IPS DF 4.7 (cell line): ENCODE measurements around the gene RCOR2.

ENCODE experiments used
- DNase-seq: peaks from one replicate; pipeline ENCODE4 v3.0.0-alpha.2; 2013; ENCODE audit warnings: low spot score; ENCODE audit errors: extremely low read depth

The RCOR2 gene

GRCh38 chr11:63907808-63908530, 9.0 kb downstream of the RCOR2 start:
- DNase-seq, result no peak

DNA sequence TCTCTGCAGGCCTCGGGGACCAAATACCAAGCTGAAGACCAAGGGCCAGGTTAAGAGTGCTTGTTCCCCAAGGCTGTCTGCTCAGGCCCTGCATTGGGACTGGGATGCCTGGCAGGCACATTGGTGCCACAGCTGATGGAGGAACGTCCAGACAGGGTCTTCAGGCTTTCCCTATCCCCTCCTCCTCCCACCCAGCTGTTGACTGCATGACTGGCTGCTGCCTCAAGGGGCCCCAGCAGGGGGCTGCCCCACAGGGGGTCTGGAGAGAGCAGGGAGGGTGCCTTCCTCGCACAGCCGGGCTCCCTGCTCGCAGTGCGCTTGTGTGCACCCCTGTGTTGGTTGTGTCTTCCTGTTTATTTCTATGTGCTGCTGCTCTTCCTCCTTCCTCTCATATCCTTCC, 9.9 kb downstream of the RCOR2 start:
- DNase-seq, result no peak

DNA sequence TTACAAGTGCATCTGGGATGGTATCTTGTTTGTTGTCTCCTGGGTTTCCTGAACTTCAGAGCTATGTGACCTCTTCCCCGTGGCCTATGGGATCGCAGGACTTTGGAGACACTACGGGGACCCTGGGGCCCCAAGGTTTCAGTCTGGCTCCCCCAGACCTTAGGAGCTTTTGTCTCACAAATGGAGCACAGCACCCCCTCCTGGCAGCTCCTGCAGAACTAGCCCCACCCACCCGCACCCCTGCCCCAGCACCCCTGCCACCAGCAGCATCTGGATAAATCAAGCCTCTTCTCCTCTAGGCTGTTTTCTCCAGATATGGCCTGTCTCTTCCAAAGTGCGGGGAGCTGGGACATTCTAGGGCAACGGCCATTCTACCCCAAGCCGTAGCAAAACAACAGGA, 10.4 kb downstream of the RCOR2 start:
- DNase-seq, result no peak

GRCh38 chr11:63906087-63906486, 10.9 kb downstream of the RCOR2 start:
- no peak for DNase-seq

DNA sequence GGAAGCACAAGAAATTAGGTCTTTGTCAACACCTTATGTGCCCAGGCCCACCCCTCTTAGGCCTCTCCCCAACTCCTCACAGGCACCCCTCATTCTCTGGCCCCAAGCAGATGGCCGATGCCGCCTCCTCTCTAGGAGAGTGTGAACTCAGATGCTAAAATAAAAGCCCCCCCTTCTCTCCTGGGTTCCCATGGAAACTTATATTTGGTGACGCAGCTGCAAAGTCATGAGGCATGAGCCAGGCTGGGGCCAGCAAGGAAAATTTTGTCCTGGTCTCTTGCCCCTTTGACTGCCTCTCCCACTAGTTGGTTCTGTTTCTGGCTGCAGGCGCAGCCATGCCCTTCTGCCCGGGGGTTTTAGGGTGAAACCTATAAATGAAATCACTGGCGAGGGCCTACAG, 11.8 kb downstream of the RCOR2 start:
- DNase-seq, result no peak

- DNase-seq, result no peak
Measured at GRCh38 chr11:63904743-63905142, 12.2 kb downstream of the RCOR2 start.

DNA sequence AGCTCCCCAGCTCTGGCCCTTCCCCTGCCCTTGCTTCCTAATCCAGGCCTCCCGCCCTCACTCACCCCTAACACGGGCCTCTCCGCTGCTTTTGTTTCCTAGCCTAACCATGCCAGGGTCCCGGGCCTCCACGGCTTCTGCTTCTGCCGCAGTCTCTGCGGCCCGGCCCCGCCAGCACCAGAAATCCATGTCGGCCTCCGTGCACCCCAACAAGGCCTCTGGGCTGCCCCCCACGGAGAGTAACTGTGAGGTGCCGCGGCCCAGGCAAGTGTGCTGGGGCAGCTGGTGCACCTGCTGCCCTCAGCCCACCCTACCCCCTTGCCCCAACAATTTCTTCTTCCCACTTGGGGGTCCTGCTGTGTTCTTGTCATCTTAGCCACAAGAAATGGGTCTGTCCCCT, 13.1 kb downstream of the RCOR2 start:
- DNase-seq, result no peak

GRCh38 chr11:63901660-63902059, 15.3 kb downstream of the RCOR2 start:
- no peak for DNase-seq

- no peak for DNase-seq
Measured at GRCh38 chr11:63897459-63898146, 19.4 kb downstream of the RCOR2 start.

DNA sequence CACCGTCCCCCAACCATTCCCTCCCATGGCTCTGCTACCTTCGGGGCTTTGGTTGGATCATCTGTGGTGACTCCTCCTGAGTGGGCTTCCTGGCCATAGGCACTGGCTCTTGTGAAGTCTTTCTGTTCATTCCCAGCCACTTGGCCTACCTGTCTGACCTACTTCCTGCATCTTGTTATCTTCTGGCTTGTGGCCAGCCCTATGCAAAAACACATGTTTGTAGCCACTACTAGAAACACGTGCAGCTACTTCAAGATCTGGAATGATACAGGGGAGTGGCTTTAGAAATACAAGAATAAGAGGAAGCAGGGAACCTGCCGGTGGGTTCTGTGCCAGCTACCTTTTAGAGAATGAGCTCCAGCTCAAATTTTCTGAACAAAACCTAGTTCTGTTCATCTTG, 20.9 kb downstream of the RCOR2 start:
- no peak for DNase-seq

GRCh38 chr11:63893355-63893754, 23.6 kb downstream of the RCOR2 start:
- DNase-seq, result no peak

DNA sequence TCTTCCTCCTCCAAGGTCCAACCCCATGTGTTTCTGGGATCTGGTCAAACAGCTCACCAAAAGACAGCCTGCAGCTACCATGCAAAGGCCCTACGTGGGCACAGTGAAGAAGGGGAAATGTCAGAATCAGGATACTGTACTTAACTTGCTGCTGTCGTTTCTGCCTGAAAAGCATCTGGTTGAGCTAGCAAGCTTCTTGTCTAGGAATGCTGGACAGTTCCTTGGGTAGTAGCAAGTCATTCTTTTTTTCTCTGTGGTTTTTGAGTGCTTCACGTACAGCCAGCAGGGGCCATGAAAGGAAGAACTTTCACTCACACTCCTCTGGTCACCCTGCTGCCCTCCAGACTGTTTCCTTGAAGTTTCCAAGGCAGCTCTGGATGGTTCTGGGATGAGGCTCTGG, 24.7 kb downstream of the RCOR2 start:
- no peak for DNase-seq

- no peak for DNase-seq
Measured at GRCh38 chr11:63890368-63890767, 26.6 kb downstream of the RCOR2 start.

DNA sequence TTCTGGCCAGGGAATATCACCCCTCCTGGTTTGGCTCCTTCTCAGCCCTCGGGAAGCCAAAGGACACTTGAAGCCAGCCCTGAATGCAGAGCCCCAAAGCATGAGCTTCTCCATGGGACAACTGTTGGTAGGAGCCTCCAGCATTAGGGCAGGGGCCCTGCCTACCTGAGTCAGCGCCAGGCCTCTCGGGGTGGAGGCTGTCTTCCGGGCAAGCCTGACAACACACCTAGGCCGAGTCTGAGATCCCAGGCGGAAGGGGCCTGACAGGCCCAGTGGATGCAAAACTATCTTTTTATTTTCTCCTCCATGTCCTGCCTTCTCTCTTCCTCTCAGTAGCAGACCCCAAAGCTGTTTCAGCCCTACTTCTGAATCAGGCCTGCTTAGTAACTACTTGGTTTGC, 27.6 kb downstream of the RCOR2 start:
- DNase-seq, result no peak

- DNase-seq, result no peak
Measured at GRCh38 chr11:63888170-63889086, 28.5 kb downstream of the RCOR2 start.

- DNase-seq, result no peak
Measured at GRCh38 chr11:63887386-63887999, 29.5 kb downstream of the RCOR2 start.

GRCh38 chr11:63884196-63884932, 32.6 kb downstream of the RCOR2 start:
- no peak for DNase-seq

GRCh38 chr11:63883791-63884190, 33.2 kb downstream of the RCOR2 start:
- DNase-seq, result no peak

DNA sequence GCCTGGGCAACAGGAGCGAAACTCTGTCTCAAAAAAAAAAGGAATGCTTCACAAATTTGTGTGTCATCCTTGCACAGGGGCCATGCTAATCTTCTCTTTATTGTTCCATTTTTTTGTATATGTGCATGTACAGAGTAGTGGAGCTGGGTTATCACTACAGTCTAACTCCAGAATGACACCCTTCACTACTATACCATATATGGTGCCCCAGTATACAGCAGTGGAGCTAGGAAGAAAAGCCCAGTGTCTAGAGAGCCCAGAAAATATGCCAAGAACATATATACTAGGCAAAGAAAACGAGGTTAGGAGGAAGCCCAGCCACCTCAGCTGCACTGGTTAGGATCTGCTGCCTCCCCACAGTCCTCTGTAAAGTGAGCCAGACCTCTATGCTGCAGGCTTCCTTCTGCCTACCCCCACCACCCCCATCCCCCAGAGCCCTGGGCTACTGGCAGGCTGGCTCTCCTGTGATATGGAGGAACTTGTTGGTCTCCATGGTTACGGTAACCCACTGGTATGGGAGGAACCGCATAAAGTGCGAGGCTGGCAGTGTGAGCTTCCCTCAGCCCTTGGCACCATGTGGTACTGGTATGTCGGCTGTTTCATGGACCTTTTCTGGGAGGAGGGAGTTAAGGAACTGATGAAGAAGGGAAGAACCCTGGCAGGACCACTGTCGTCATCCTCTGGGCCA, 34.3 kb downstream of the RCOR2 start:
- peak; percentile 51 for DNase-seq

GRCh38 chr11:63880403-63880790, 36.6 kb downstream of the RCOR2 start:
- no peak for DNase-seq
